T-helper 2 cell (primary cell): ENCODE measurements around the gene NAXD.

Source experiments
- DNase-seq, 5 experiments: peaks; one replicate each; pipeline versions ENCODE4 v3.0.0 to v3.0.0-alpha.2; 2012 to 2022

Gene NAXD

DNA sequence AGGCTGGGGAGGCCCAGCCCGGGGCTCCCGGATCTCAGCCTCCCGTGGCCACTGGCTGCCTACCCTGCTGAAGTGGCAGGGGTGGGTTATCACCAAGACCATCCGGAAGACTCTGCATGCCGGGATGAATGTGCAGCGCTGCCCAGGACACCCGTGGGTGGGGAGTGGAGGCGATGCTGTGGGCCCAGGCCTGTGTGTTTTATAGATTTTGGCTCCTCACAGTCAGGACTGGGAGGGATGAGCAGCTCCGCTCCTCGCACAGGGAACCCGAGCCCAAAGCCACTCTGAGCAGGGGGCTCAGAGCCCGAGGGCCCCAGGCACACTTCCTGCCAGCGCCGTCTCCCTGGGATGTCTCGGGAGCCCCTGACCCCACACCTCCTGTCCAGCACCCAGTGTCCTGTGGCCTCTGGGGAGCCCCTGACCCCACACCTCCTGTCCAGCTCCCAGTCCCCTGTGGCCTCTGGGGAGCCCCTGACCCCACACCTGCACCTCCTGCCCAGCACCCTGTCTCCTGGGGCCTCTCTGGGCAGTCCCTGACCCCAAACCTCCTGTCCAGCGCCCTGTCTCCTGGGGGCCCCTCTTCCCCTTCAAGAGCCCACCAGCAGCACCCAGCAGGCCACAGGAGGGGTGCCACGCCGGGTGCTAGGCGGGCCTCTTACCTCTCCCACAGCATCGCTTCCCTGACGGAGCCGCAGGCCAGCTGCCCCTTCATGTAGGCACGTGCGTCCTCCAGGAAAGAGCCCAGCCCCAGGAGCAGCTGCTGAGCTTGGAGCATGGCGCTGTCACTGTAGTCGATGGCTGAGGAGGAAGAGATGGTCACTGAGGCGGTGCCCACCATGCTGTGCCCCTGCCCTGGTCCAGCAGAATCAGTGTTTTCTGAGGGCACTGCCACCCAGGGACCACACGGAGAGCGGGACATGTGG is 31.4 kb downstream of the NAXD start:
- DNase-seq = no peak

DNA sequence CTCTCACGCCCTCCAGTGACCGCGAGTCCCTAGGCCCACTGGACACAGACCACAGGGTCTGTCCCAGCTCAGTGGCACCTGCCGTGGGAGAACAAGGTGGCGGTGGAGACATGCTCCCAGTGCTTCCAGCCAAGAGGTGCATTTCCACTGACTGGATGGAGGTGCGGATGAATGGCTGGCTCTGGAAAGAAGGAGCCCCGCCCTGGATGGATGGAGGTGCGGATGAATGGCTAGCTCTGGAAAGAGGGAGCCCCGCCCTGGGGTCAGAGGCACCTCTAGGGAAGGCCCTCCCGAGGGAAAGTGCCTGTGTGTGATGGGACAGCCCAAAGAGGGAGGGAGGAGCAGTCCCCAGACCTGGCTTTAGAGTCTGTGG is 32.0 kb downstream of the NAXD start:
- DNase-seq = no peak

DNA sequence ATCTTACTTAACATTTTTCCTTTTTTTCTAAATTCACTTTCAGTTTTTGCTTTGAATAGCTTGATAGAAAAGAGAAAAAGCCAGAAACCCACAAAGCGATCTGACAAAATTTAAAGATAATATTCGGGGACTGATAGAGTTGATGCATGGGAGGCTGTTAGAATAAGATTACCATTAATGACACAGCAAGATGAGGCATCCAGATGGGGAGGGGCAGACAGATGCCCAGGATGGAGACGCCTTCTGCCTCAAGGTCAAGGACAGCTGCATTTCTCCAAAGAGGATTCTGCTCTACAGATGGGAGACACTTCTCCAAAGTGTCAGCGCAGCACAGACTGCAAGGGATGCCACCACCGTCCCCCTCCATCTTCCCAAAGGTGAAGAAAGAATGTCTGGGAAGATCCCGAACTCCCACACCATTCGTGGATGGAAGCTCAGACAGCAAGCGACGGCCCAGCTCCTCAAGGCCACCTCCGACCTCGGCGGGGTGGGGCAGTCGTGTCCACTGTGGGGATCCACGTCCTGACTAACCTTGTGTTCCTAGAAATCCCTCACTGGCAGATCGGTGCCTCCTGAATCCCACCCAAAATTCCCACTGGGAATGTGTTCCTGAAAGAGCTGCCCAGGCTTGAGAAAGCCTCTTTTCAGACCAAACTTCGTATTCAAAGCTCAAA is 32.9 kb downstream of the NAXD start:
- DNase-seq = no peak

DNA sequence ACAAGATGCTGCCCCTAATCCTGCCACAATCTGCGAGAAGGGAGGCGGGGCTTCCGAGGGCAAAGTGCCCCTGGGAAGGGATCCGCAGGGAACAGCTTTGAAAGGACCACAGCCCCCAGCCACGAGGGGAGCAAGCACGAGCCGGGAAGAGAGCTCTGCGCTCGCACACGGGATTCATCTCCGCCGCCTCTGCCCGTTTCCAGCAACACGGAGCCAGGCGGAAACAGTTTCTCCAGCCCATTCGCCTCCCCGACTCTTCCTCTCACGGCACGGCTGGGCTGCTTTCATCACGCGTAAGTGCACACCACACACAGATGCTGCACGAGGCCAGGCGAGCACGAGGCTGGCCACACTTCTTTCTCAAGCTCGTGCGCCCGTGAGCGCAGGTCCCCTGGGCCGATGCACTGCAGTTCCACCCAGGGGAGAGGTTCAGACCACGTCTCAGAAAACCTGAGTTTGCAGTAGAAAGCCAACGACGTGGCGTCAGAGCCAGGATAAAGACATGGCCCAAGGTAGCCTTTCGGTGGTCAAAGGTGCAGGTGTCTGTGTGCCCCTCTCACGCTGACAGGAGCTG is 33.6 kb downstream of the NAXD start:
- no peak for DNase-seq

GRCh38 chr13:110649551-110649950 is 34.2 kb downstream of the NAXD start:
- no peak for DNase-seq

DNA sequence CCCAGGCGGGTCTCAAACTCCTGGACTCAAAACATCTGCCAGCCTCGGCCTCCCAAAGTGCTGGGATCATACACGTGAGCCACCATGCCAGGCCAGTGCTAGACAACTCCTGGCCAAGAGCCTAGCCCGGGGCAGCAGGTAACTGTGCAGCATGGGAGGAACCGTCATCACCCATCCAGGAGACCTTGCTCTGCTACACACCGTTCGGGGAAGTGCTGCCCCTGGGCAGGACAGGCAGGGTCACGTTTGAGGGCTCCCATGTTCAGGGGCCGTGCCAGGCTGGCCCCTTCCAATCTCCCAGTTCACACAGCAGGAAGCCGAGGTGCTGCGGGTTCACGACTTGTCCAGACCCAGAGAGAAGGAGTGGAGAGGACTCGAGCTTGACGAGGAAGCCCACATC is 35.1 kb downstream of the NAXD start:
- no peak for DNase-seq

- DNase-seq = no peak
These were observed 35.9 kb downstream of the NAXD start for GRCh38 chr13:110651271-110651670.

GRCh38 chr13:110651726-110652230 is 36.4 kb downstream of the NAXD start:
- no peak for DNase-seq

DNA sequence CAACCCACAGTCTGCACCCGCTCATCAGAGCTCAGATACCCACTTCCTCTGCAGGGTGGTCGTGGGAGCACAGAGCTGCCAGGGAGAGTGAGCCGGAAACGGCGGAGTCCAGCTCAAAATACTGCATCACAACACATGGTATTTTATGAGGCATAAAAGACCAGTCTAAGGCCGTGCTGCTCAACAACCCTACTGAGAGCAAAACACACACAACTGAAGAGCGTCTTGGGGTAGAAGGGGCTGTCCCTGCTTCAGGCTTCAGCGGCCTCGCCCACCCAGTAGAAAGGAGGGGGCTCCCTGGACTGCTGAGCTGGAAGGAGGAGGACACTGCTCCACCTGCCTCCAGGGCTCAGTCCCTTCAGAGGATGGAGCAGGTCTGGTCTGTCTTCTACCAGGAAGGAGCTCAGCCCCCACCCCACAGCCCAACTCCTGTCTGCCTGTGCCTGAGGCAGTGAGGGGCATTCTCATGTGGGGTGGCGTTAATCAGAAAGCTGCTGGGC is 36.9 kb downstream of the NAXD start:
- no peak for DNase-seq

DNA sequence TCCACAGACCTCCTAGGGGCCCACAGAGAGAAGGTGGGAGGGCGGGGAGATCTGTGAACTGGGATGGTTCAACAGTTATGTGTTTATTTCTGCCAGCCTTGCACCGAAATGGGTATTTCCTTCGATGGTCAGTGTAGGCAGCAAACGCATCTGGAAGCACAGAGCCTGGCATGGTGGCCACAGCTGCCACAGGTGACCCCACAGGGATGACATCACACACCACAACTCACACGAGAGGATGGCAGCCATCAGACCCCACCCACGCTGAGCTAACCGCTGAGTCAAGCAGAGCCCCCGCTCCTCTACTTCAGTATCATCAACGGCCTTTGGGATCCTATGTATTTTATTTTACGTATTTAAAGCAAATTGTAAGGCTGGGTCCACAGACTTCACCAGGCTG is 37.4 kb downstream of the NAXD start:
- DNase-seq = no peak

- DNase-seq = no peak
These were observed 37.9 kb downstream of the NAXD start for GRCh38 chr13:110653271-110653670.

- no peak for DNase-seq
These were observed 38.5 kb downstream of the NAXD start for GRCh38 chr13:110653851-110654250.

GRCh38 chr13:110657196-110657595 is 41.9 kb downstream of the NAXD start:
- DNase-seq = no peak

DNA sequence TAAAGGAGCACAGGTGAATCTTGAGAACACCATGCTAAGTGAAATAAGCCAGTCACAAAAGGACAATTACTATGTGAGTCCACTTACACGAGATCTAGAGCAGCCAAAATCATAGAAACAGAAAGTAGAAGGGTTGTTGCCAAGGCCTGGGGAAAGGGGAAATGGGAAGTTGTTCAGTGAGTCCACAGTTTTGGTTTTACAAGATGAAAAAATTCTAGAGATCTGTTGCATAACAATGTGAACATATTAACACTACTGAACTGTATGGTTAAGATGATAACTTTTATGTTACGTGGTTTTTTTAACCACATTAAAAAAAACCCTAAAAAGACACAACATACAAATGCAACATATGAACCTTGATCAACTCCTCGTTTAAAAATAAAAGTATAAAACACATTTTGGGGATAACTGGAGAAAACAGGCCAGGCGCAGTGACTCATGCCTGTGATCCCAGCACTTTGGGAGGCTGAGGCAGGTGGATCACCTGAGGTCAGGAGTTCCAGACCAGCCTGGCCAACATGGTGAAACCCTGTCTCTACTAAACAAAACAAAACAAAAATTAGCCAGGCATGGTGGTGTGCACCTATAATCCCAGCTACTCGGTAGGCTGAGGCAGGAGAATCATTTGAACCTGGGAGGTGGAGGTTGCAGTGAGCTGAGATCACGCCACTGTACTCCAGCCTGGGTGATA is 43.0 kb downstream of the NAXD start:
- peak in 1 of 5 experiments; percentile 41 for DNase-seq

DNA sequence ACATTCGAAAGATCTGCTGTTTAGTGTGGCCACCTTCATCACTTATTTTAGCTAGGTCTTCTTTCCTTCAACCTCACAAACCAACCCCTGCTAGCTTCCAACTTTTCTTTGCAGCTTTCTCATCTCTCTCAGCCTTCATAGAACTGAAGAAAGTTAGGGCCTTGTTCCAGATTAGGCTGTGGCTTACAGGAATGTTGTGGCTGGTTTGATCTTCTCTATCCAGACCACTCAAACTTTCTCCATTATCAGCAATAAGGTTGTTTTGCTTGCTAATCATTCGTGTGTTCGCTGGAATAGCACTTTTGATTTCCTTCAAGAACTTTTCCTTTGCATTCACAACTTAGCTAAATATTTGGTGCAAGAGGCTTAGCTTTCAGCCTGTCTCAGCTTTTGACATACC is 45.9 kb downstream of the NAXD start:
- DNase-seq = no peak

GRCh38 chr13:110662091-110662490 is 46.7 kb downstream of the NAXD start:
- no peak for DNase-seq

GRCh38 chr13:110662777-110663443 is 47.6 kb downstream of the NAXD start:
- DNase-seq = no peak

DNA sequence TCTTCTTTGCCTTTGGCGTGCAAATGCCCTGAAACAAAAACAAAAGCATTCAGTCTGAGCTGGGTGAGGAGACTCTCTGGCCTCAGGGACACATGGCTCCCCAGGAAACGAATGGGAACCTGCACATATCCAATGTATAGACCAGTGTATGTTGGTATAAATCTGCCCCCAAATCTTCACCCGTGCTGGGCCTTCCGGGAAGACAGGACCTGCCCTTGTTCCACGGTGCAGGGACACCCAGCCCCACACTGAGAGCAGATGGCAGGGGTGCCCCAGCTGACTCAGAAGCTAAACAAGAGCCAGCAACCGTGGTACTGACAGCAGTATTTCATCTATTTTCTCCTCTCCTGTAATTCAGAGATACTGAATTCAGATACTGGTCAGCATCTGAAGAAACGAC is 48.1 kb downstream of the NAXD start:
- no peak for DNase-seq

GRCh38 chr13:110664041-110664440 is 48.7 kb downstream of the NAXD start:
- no peak for DNase-seq

DNA sequence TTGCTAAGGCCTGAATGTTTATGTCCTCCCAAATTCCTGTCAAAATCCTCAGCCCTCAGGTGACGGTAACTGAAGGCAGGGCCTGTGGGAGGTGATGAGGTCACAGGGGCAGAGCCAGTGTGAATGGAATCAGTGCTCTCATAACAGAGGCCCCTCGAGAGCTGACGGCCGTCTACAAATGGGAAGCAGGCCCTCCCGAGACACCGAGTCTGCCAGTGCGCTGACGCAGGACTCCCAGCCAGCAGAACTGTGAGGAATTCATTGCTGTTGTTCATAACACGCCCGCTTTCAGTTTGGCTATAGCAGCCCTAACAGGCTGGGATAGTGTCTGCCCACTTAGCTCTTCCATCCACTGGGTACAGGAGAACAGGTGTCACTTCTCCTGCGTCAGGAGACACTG is 49.3 kb downstream of the NAXD start:
- no peak for DNase-seq

DNA sequence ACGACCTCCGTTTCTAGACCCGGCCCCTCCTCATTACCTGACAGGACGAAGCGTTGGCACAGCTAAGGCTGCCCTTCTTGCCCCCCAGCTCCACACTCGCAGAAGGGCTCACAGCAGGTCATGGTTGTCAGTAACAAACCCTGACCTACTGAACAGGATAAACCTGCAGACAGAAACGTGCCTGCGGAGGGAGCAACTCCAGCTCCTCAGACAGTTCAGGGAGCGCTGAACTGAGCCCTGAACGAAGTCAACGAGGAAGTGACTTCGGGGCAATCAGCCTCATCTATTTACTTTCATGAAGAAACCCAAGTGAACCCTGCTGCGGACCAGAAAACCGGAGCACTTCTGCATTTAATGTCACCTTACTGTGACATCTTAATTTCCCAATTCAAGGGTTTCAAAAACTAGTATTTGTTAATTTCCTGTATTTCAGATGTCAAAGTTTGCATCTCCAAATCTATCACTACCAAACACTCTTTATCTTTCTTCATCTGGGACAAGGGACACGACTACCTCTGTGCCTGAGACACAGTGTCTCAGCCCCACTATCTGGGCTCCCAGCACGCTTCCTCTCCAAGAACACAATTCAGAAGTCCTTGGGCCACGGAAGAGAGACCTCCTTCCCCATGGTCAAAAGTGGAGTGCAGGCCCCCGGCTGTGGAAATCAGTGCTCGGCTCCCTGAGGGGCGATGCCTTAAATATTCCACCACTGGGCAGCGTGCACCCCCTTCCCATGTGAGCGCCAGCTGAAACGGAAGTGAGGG is 50.3 kb downstream of the NAXD start:
- DNase-seq = no peak

DNA sequence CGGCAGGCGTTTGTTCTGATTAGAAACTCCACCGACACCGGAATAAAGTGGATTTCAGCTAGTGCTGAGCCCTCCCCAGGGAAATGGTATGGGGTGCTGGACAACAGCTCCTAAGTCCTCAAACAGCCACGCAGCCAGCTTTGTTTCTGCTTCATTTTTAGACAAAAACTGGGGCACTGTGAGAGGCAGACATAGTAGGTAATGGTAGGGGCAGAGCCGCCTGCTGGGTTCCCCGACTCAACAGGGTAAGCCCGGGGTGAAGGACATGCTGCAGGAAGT is 50.8 kb downstream of the NAXD start:
- DNase-seq = no peak
